Neuron (in vitro differentiated cells): ENCODE measurements around the gene MCTP2.

Source experiments
- H2AFZ ChIP-seq: one replicate; pipeline ENCODE4 v1.6.1; 2013; ENCODE audit warnings: low read depth, mild to moderate bottlenecking, inconsistent platforms, low read length, moderate library complexity
- H3K27me3 ChIP-seq: one replicate; pipeline ENCODE4 v1.6.1; 2013; ENCODE audit warnings: low read length; ENCODE audit not compliant: insufficient read depth
- H3K36me3 ChIP-seq: one replicate; pipeline ENCODE4 v1.6.1; 2013; ENCODE audit warnings: low read length; ENCODE audit not compliant: insufficient read depth
- H3K4me1 ChIP-seq: one replicate; pipeline ENCODE4 v1.6.1; 2013; ENCODE audit warnings: low read length; ENCODE audit not compliant: insufficient read depth
- H3K4me3 ChIP-seq: 2 replicates; pipeline ENCODE4 v1.5.1; 2013; ENCODE audit warnings: mild to moderate bottlenecking, low read length, moderate library complexity
- H3K9me3 ChIP-seq: one replicate; pipeline ENCODE4 v1.6.1; 2013; ENCODE audit warnings: low read length

MCTP2 gene

DNA sequence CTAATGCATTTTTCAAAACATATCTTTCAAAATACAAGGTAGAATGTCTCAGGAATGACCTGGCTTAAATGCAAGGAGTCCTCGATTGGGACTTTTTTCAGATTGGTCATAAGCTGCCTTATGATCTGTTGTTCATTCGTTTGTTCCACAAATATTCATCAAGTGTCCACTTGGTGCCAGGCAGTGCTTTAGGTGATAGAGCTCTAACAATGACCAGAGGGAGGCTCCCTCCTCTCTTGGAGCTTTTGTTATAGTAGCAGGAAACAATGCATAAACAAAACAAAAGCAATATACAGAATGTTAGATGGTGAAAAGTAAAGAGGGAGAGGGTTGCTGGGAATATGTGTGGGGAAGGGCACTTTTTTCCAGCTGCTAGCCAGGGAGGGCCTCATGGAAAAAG, 156.1 kb downstream of the MCTP2 start:
- Histone ChIP-seq H3K4me3 (no peak overlapping the region), H3K36me3 (no peaks in the 10 kb centered on the region), H3K4me1 (no peaks in the 10 kb centered on the region), H3K27me3 (no peaks in the 10 kb centered on the region), H3K9me3 (no peaks in the 10 kb centered on the region), H2AFZ (no peak overlapping the region)

DNA sequence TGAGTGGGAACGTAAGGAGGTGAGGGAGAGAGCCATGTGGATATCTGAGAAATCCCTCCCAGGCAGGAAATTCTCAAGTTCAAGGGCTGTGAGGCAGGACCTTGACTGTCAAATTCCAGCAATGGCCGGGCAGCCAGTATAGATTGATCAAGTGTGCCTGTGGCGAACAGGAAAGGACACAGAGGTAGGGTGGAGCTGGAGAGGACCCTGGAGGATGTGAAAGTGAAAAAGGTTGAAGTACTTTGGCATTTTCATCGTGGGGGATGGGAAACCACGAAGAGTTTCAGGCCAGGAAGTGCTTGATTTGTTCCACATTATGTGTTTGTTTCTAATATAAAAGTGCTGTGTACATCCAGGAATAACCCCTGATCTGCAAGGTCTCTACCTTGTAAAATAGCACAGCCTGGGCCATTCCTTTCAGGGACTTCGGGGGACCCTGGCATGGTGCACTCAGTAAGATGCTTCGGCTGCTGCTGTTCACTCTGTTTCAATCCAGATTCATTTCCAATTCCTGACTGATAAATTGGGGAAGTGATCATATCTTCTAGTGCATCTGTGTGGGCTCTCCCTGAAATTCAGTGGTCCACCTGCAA, 156.6 kb downstream of the MCTP2 start:
- no peak overlapping the region for H3K4me3 ChIP-seq
- no peaks in the 10 kb centered on the region for H3K4me1 ChIP-seq
- no peaks in the 10 kb centered on the region for H3K36me3 ChIP-seq
- H3K9me3 ChIP-seq, result no peaks in the 10 kb centered on the region
- H2AFZ ChIP-seq, result no peak overlapping the region
- no peaks in the 10 kb centered on the region for H3K27me3 ChIP-seq

- Histone ChIP-seq H3K9me3 (no peaks in the 10 kb centered on the region), H3K4me3 (no peak overlapping the region), H3K36me3 (no peaks in the 10 kb centered on the region), H3K4me1 (peaks cover 6% of the 10 kb centered on the region), H2AFZ (no peak overlapping the region), H3K27me3 (no peaks in the 10 kb centered on the region)
Measured at GRCh38 chr15:94395640-94396039, 164.3 kb downstream of the MCTP2 start.

DNA sequence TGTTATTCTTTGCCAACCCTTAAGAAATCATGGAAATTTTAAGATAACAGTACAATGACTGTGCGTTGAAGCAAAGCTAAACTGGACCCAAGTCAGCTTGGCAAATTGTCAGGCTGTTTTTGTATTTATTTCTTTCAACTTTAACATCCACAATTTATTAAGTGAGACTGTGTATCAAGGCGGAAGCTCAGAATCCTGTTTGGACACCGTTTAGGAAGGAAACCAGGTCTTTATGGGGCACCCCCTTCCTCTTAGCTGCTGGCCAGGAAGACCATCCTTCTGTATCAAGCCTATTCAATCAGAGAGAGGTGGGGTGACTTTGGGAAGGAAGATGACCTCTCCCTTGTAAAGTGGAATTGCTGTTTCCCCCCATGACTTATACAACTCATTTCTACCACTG, 166.0 kb downstream of the MCTP2 start:
- no peak overlapping the region for H2AFZ ChIP-seq
- H3K4me1 ChIP-seq, result peaks cover 15% of the 10 kb centered on the region
- H3K4me3 ChIP-seq, result no peak overlapping the region
- H3K9me3 ChIP-seq, result no peaks in the 10 kb centered on the region
- H3K27me3 ChIP-seq, result no peaks in the 10 kb centered on the region
- H3K36me3 ChIP-seq, result no peaks in the 10 kb centered on the region

- Histone ChIP-seq H2AFZ (no peak overlapping the region), H3K9me3 (no peaks in the 10 kb centered on the region), H3K27me3 (no peaks in the 10 kb centered on the region), H3K4me1 (peaks cover 15% of the 10 kb centered on the region), H3K4me3 (no peak overlapping the region), H3K36me3 (no peaks in the 10 kb centered on the region)
Measured at GRCh38 chr15:94398001-94398400, 166.6 kb downstream of the MCTP2 start.

DNA sequence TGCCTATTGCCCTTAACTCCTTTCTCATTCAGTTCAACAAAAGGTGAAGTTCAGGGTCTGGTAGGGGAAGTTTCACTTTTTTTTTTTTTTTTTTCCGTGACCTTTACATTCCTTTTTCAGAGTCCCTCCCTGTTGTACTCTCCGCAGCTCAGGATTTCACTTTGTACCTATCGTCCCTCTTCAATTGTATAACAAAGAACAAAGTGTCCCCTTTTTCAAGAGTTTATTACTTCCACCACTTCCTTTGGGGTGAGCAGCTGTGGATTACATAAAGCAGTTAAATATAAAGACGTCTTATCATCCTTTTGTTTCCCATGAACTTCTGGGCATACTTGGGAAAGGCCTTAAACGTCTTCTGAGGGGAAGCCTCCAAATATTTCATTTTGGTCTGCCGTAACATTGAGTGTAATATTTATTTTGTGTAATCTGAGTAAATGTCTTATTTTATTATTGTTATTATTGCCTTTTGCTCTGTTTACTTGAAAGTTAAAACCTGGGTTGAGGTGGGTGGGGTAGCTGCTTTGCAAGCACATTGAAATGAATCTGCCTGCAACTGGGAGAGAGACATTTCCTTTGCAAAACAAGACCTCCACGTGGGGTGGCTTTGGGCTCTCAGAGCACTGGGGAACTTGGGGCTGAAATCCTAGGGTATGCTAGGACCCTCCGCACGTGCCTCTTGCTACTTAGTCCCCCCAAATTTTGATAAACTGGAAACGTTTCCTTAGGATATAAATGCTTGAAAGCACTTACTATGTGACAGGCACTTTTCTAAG, 169.4 kb downstream of the MCTP2 start:
- no peaks in the 10 kb centered on the region for H3K9me3 ChIP-seq
- H3K4me3 ChIP-seq, result no peak overlapping the region
- H3K27me3 ChIP-seq, result no peaks in the 10 kb centered on the region
- peaks cover 15% of the 10 kb centered on the region for H3K4me1 ChIP-seq
- H3K36me3 ChIP-seq, result no peaks in the 10 kb centered on the region
- H2AFZ ChIP-seq, result no peak overlapping the region

DNA sequence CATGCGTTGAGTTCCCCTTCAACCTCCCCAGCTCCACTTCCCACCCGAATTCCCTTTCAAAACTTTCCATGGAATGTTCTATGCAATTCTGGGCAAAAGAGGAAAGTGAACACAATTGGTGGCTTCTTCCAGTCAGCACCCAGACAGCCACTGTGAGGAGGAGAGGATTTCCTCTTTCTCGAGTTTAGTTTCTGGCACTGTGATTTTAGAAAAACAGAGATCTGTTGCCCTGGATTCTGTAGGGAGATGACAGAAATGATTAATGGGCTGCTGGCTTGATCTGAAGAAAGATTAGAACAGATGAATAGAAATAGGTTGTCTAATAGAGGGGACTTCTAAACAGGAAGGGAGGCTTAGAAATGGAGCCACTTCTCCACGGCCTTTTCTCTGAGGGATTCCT, 172.0 kb downstream of the MCTP2 start:
- no peak overlapping the region for H2AFZ ChIP-seq
- no peaks in the 10 kb centered on the region for H3K9me3 ChIP-seq
- no peaks in the 10 kb centered on the region for H3K27me3 ChIP-seq
- H3K36me3 ChIP-seq, result no peaks in the 10 kb centered on the region
- H3K4me3 ChIP-seq, result no peak overlapping the region
- peaks cover 15% of the 10 kb centered on the region for H3K4me1 ChIP-seq

DNA sequence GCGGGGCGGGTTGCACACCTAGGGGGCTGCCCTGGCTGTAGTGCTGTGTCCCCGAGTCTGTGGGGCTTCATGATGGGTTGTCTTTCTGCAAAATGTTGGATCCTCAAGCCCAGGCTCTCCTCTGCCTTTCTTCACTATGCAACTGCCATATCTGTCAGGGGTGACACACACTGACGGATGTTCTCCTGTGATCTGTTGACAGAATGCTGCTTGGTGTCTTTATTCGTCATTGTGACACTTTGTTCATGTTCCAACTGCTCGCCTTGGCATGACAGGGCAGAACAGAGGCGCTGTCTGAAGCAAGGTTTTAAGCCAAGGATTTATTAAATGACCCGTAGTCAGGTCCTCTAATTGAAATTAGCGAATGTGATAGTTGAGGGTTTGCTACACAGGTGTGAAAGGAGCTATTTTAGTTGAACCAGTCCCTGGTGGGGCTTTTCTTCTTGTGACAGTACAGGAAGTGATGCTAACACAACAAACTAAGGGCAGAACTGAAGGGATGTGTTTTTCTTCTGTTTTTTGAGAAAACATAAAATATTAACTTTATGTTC, 173.4 kb downstream of the MCTP2 start:
- H3K36me3 ChIP-seq, result no peaks in the 10 kb centered on the region
- H3K27me3 ChIP-seq, result no peaks in the 10 kb centered on the region
- H3K4me1 ChIP-seq, result peaks cover 15% of the 10 kb centered on the region
- H3K4me3 ChIP-seq, result no peak overlapping the region
- no peaks in the 10 kb centered on the region for H3K9me3 ChIP-seq
- H2AFZ ChIP-seq, result no peak overlapping the region

DNA sequence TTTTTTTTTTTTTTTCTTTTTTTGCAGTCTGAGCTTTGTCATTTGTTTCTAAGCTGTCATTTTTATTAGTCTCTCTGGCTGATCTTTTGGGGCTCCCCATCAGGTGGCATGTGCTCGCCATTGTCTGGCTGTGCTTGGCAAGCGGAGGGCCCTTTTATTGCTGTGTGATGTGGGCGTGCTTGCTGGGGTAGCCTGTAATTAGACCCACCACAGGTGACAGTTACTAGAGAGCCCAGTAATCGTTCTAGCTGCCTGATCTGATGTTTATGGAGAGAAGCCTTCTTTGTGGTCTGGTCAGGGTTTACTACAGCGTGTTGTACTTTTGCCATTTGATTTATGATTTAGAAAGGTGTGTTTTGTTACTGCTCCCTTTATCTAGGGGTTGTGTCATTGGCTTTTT, 179.9 kb downstream of the MCTP2 start:
- Histone ChIP-seq H3K4me3 (no peak overlapping the region), H3K36me3 (no peaks in the 10 kb centered on the region), H3K9me3 (no peaks in the 10 kb centered on the region), H3K27me3 (no peaks in the 10 kb centered on the region), H3K4me1 (peaks cover 13% of the 10 kb centered on the region), H2AFZ (no peak overlapping the region)

GRCh38 chr15:94411846-94412245, 180.5 kb downstream of the MCTP2 start:
- Histone ChIP-seq H3K4me3 (no peak overlapping the region), H3K4me1 (peaks cover 13% of the 10 kb centered on the region), H2AFZ (no peak overlapping the region), H3K36me3 (no peaks in the 10 kb centered on the region), H3K9me3 (no peaks in the 10 kb centered on the region), H3K27me3 (no peaks in the 10 kb centered on the region)

GRCh38 chr15:94412979-94413746, 181.8 kb downstream of the MCTP2 start:
- Histone ChIP-seq H3K36me3 (no peaks in the 10 kb centered on the region), H3K4me1 (peaks cover 13% of the 10 kb centered on the region), H3K27me3 (no peaks in the 10 kb centered on the region), H2AFZ (no peak overlapping the region), H3K4me3 (no peak overlapping the region), H3K9me3 (no peaks in the 10 kb centered on the region)

DNA sequence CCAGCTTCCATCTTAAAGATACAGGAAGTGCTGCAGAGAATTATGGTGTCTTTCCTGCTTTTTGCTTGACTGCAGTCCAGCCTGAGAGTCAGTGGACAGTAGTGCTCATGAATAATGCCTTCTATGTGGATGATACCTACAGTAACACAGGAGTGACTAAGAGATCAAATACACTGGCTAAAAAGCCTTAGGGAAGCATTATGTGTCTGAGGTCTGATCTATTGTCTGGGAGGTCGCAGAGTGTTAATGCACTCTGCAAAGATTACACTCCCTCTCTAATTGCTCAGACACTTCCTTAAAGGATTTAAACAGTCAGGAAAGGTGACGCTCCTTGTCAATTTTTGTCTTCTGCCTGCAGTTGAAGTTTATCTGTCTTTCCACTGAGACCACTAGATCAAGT, 183.6 kb downstream of the MCTP2 start:
- no peak overlapping the region for H3K4me3 ChIP-seq
- H3K9me3 ChIP-seq, result no peaks in the 10 kb centered on the region
- peaks cover 13% of the 10 kb centered on the region for H3K4me1 ChIP-seq
- H3K36me3 ChIP-seq, result no peaks in the 10 kb centered on the region
- no peaks in the 10 kb centered on the region for H3K27me3 ChIP-seq
- H2AFZ ChIP-seq, result no peak overlapping the region

DNA sequence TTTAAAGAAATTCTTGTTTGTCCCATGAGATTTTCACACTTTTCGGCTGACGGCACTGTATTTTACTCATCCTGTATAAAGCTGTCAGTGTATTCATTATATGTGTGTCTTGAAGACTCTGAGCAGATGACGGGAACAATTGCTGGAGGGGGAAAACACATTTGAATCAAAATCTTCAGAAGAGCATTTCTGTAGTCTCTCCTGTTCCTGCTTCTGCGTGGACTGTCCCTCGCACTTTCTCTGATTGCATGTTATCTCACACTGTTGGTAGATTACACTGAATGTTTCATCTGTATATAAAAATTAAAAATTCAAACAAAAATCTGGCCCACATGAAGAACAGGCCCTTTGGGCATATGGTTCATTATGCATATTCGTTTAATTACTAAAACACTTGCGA, 184.9 kb downstream of the MCTP2 start:
- H3K36me3 ChIP-seq, result no peaks in the 10 kb centered on the region
- H3K4me3 ChIP-seq, result no peak overlapping the region
- peaks cover 13% of the 10 kb centered on the region for H3K4me1 ChIP-seq
- H3K9me3 ChIP-seq, result no peaks in the 10 kb centered on the region
- no peak overlapping the region for H2AFZ ChIP-seq
- H3K27me3 ChIP-seq, result no peaks in the 10 kb centered on the region
